K562 (cell line): Measurements from ENCODE around the gene FADS6. TPM values are rescaled to one million over a fixed set of nuclear protein-coding genes. Genes with fewer than 3 reads are reported as not detected.

Experiments
- CEBPG ChIP-seq, 3 experiments: fragments of 200-800 bp in 1 of 3; sonication (Bioruptor generic) in 1 of 3; sonication (generic) in 1 of 3; formaldehyde crosslinking in 1 of 3; IDR thresholded peaks in 2 of 3; conservative IDR thresholded peaks in 1 of 3; 2 replicates each; pipeline versions ENCODE4 v1.6.1 to v1.8.0; 2016 to 2022; ENCODE audit warnings: missing compliant biosample characterization in 2 of 3, missing genetic modification characterization in 2 of 3, mild to moderate bottlenecking in 1 of 3, missing genetic modification reagents in 1 of 3
- DMBX1 ChIP-seq: fragments of 250-450 bp; sonication (Bioruptor Pico); IDR thresholded peaks from 2 replicates; pipeline ENCODE4 v1.8.0; 2022; ENCODE audit warnings: inconsistent platforms, mild to moderate bottlenecking, moderate library complexity, borderline replicate concordance
- FOSL1 ChIP-seq: fragments of 200-800 bp; sonication (Bioruptor generic); conservative IDR thresholded peaks from 2 replicates; pipeline ENCODE4 v1.6.1; 2016; ENCODE audit warnings: missing genetic modification characterization, missing compliant biosample characterization
- MECOM ChIP-seq: fragments of 250-450 bp; sonication (Bioruptor Pico); IDR thresholded peaks from 2 replicates; pipeline ENCODE4 v1.8.0; 2022; ENCODE audit warnings: inconsistent platforms
- MTA3 ChIP-seq: fragments of 450-650 bp; formaldehyde crosslinking; IDR thresholded peaks from 2 replicates; pipeline ENCODE4 v1.6.1; 2017; ENCODE audit warnings: mild to moderate bottlenecking, borderline replicate concordance
- MYNN ChIP-seq, 2 experiments: sonication (generic); formaldehyde crosslinking in 1 of 2; IDR thresholded peaks; 2 replicates each; pipeline versions ENCODE4 v1.5.0 to v1.6.1; 2016 to 2020; ENCODE audit warnings: antibody characterized with exemption in 1 of 2, missing genetic modification reagents in 1 of 2
- NFE2 ChIP-seq: IDR thresholded peaks from 2 replicates; pipeline ENCODE4 v1.6.1; 2014; ENCODE audit warnings: antibody characterized with exemption, low read depth
- PHB ChIP-seq: fragments of 250-450 bp; sonication (Bioruptor Pico); IDR thresholded peaks from 2 replicates; pipeline ENCODE4 v1.5.0; 2021
- POLR2H ChIP-seq: IDR thresholded peaks from 2 replicates; pipeline ENCODE4 v1.6.1; 2016; ENCODE audit warnings: missing genetic modification characterization, low read depth, mild to moderate bottlenecking, control low read depth, missing compliant biosample characterization, moderate library complexity
- RAD51 ChIP-seq: fragments of 450-650 bp; IDR thresholded peaks from 2 replicates; pipeline ENCODE4 v1.7.1; 2016; ENCODE audit warnings: low read depth, mild to moderate bottlenecking, borderline replicate concordance
- REST ChIP-seq, 2 experiments: fragments of 450-650 bp; formaldehyde crosslinking in 1 of 2; IDR thresholded peaks; 2 replicates each; pipeline versions ENCODE4 v1.4.0 to v1.6.1; 2014 to 2020; ENCODE audit warnings: mild to moderate bottlenecking in 2 of 2, borderline replicate concordance in 1 of 2, low read depth in 1 of 2
- SRSF1 ChIP-seq: fragments of 200-400 bp; formaldehyde crosslinking; IDR thresholded peaks from 2 replicates; pipeline ENCODE4 v1.6.1; 2017; ENCODE audit warnings: mild to moderate bottlenecking, low read depth, low read length, moderate library complexity
- ZNF408 ChIP-seq: fragments of 250-450 bp; sonication (Bioruptor Pico); IDR thresholded peaks from 2 replicates; pipeline ENCODE4 v1.4.0; 2020; ENCODE audit warnings: low read depth, mild to moderate bottlenecking, moderate library complexity
- ZNF586 ChIP-seq: fragments of 450-650 bp; formaldehyde crosslinking; conservative IDR thresholded peaks from 2 replicates; pipeline ENCODE4 v1.4.0; 2020; ENCODE audit warnings: mild to moderate bottlenecking, moderate library complexity
- ZNF644 ChIP-seq: fragments of 200-800 bp; sonication (Bioruptor generic); IDR thresholded peaks from 2 replicates; pipeline ENCODE4 v1.6.1; 2016; ENCODE audit warnings: low read depth, missing genetic modification characterization, missing compliant biosample characterization
- polyA plus RNA-seq, 8 experiments: library from polyadenylated mRNA; depleted of rRNA in 4 of 8; stranded (reverse) in 5 of 8; unstranded in 3 of 8; fragments of >200 nt; fragmentation: Nextera tagmentation in 2 of 8; fragmentation: Illumina TruSeq in 1 of 8; extraction: Ambion mirVana in 2 of 8; extraction: Trizol in 1 of 8; gene quantifications; 2 replicates each; pipeline versions ENCODE4 v1.2.1 to v1.2.3, GENCODE V29; 2011 to 2014; ENCODE audit warnings: inconsistent platforms in 1 of 8, missing spikeins in 1 of 8
- total RNA-seq, 7 experiments: library from RNA; depleted of rRNA in 6 of 7; stranded (reverse); fragments of >200 nt in 6 of 7; fragmentation: Illumina TruSeq in 2 of 7; extraction: Trizol in 2 of 7; gene quantifications; 2 replicates each; pipeline versions ENCODE4 v1.2.1 to v1.2.3, GENCODE V29; 2011 to 2021; ENCODE audit warnings: low replicate concordance in 1 of 7

Gene FADS6
- total and polyA plus RNA-seq, 9 of the 15 experiments (the other 6 are each of a cell fraction or from before 2014, with no cell fraction given) = 0.18 to 0.22 TPM; not detected in 7

GRCh38 chr17:74868251-74868907 lies 25.1 kb downstream of the FADS6 start (continued):
- TF ChIP-seq RAD51 (0 out of 2 replicates have a peak, but pooled peaks have one; percentile 7), SRSF1 (no peak), MECOM (no peak; the same call in 1 of the 2 replicates), MYNN (IDR thresholded peaks at IDR 0.05) (0 out of 2 replicates have a peak, but pooled peaks have one; percentile 11), MYNN (CRISPR knock-in tag; IDR thresholded peaks at IDR 0.05) (no peak), NFE2 (no peak), PHB (CRISPR knock-in tag) (no peak), DMBX1 (peak; percentile 77; the same call in 1 of the 2 replicates), MTA3 (peak; percentile 81; the same call in 1 of the 2 replicates), ZNF408 (CRISPR knock-in tag) (no peak), REST (IDR thresholded peaks at IDR 0.05; ENCODE audit: borderline replicate concordance) (peak; percentile 14; the same call in 1 of the 2 replicates), REST (CRISPR knock-in tag; IDR thresholded peaks at IDR 0.05; ENCODE audit: low read depth) (no peak), POLR2H (tag) (peak; percentile 55; the same call in 1 of the 2 replicates), ZNF644 (tag) (0 out of 2 replicates have a peak, but pooled peaks have one; percentile 58), ZNF586 (CRISPR knock-in tag) (no peak), CEBPG (CRISPR knock-in tag; IDR thresholded peaks at IDR 0.05) (peak; percentile 43; the same call in 1 of the 2 replicates), CEBPG (tag; conservative IDR thresholded peaks at IDR 0.05 in 1 of 2, IDR thresholded peaks at IDR 0.05 in 1 of 2) (no peak), FOSL1 (tag) (peak; percentile 85)
